Endothelial cell of umbilical vein (primary cell): Measurements from ENCODE around the gene TGFBI. TPM values are rescaled to one million over a fixed set of nuclear protein-coding genes. Genes with fewer than 3 reads are reported as not detected.

Experiments used
- BruUV-seq: library from RNA; stranded (reverse); fragments of 400-500 nt; replicated peaks from 2 replicates; lab custom pipeline; 2021; lab: Mats Ljungman, UMichigan
- CTCF ChIA-PET: fragments of 300-600, 350-600 bp; sonication (Branson Sonifier 250); formaldehyde crosslinking; loops from one replicate; lab custom pipeline; 2021; ENCODE audit warnings: antibody characterized with exemption, inconsistent platforms; lab: Charles Lee
- POLR2A ChIA-PET: fragments of 300-600, 350-600 bp; sonication (Branson Sonifier 250); formaldehyde crosslinking; loops from one replicate; lab custom pipeline; 2021; ENCODE audit warnings: antibody characterized with exemption, inconsistent platforms; lab: Charles Lee
- DNase-seq: peaks from one replicate; pipeline ENCODE4 v3.0.0-alpha.2; 2011; ENCODE audit warnings: low read depth, low spot score
- FAIRE-seq: peaks from 2 replicates; lab custom pipeline; 2011; peaks lifted over from hg19 to GRCh38; lab: Jason Lieb, UNC
- H2AFZ ChIP-seq: 2 replicates; pipeline ENCODE4 v1.6.0; 2012; ENCODE audit warnings: low read depth, low read length, control low read depth, inconsistent platforms
- H3K27ac ChIP-seq: 2 replicates; pipeline ENCODE4 v1.5.1; 2011; ENCODE audit warnings: low read depth, mild to moderate bottlenecking, control low read depth, low read length, moderate library complexity; ENCODE audit not compliant: insufficient read depth
- H3K27me3 ChIP-seq, 2 experiments: 2 replicates each; pipeline versions ENCODE4 v1.6.0 to v1.6.1; 2011; ENCODE audit warnings: low read length in 2 of 2, mixed read lengths in 1 of 2; ENCODE audit not compliant: control insufficient read depth in 2 of 2, insufficient read depth in 2 of 2
- H3K36me3 ChIP-seq, 2 experiments: 2 replicates in 1 of 2; 3 replicates in 1 of 2; pipeline ENCODE4 v1.5.1; 2011; ENCODE audit warnings: low read length in 2 of 2, mild to moderate bottlenecking in 1 of 2, moderate library complexity in 1 of 2; ENCODE audit not compliant: control insufficient read depth in 2 of 2, insufficient read depth in 2 of 2; ENCODE audit errors: extremely low read depth in 1 of 2
- H3K4me1 ChIP-seq: 3 replicates; pipeline ENCODE4 v1.5.1; 2011; ENCODE audit warnings: mild to moderate bottlenecking, low read length; ENCODE audit not compliant: control insufficient read depth, insufficient read depth; ENCODE audit errors: extremely low read depth
- H3K4me2 ChIP-seq: 2 replicates; pipeline ENCODE4 v1.6.1; 2011; ENCODE audit warnings: low read length, control low read depth, mixed read lengths; ENCODE audit not compliant: insufficient read depth
- H3K4me3 ChIP-seq, 3 experiments: fragments of 200-600 bp in 1 of 3; sonication (generic), shearing (Covaris generic) in 1 of 3; replicated peaks in 1 of 3; 2 replicates each; pipeline ENCODE4 v1.5.1; 2011 to 2016; ENCODE audit warnings: control low read depth in 3 of 3, low read length in 3 of 3, mild to moderate bottlenecking in 2 of 3, inconsistent platforms in 1 of 3, low read depth in 1 of 3, moderate library complexity in 1 of 3; ENCODE audit not compliant: insufficient read depth in 1 of 3
- H3K79me2 ChIP-seq: 2 replicates; pipeline ENCODE4 v1.6.0; 2012; ENCODE audit warnings: low read length, inconsistent platforms; ENCODE audit not compliant: control insufficient read depth, insufficient read depth
- H3K9ac ChIP-seq: replicated peaks from 2 replicates; pipeline ENCODE3; 2011; ENCODE audit warnings: low read length, control low read depth; ENCODE audit not compliant: insufficient read depth; ENCODE audit errors: extremely low read depth
- H3K9me1 ChIP-seq: replicated peaks from 3 replicates; pipeline ENCODE4 v1.6.0; 2011; ENCODE audit warnings: mild to moderate bottlenecking, low read length; ENCODE audit not compliant: control insufficient read depth, insufficient read depth; ENCODE audit errors: extremely low read depth
- H3K9me3 ChIP-seq: replicated peaks from 2 replicates; pipeline ENCODE4 v1.5.1; 2012; ENCODE audit warnings: low read length, inconsistent platforms; ENCODE audit not compliant: control insufficient read depth, insufficient read depth
- H4K20me1 ChIP-seq: replicated peaks from 2 replicates; pipeline ENCODE3; 2011; ENCODE audit warnings: mild to moderate bottlenecking, low read length; ENCODE audit not compliant: control insufficient read depth, insufficient read depth; ENCODE audit errors: extremely low read depth
- EZH2 ChIP-seq: IDR thresholded peaks from 2 replicates; pipeline ENCODE4 v1.6.1; 2012; ENCODE audit warnings: borderline replicate concordance, low read depth, mild to moderate bottlenecking, moderate library complexity, low read length, inconsistent platforms; ENCODE audit not compliant: severe bottlenecking
- FOS ChIP-seq: IDR thresholded peaks from 2 replicates; pipeline ENCODE4 v1.6.1; 2011; ENCODE audit warnings: mild to moderate bottlenecking, low read length, moderate library complexity, borderline replicate concordance; ENCODE audit not compliant: insufficient read depth
- GATA2 ChIP-seq: IDR thresholded peaks from 2 replicates; pipeline ENCODE4 v1.7.0; 2011; ENCODE audit warnings: low read depth, mild to moderate bottlenecking, moderate library complexity, mixed read lengths, low read length; ENCODE audit not compliant: insufficient read length, insufficient read depth
- JUN ChIP-seq: IDR thresholded peaks from 2 replicates; pipeline ENCODE4 v1.6.1; 2011; ENCODE audit warnings: borderline replicate concordance, low read depth; ENCODE audit not compliant: insufficient read length, insufficient read depth
- MYC ChIP-seq: IDR thresholded peaks from one replicate; pipeline ENCODE4 v1.6.1; 2011; ENCODE audit warnings: mild to moderate bottlenecking, low read depth, low read length
- POLR2A ChIP-seq: IDR thresholded peaks from 2 replicates; pipeline ENCODE4 v1.6.1; 2012; ENCODE audit warnings: low read depth, mild to moderate bottlenecking, control low read depth, low read length
- POLR2AphosphoS5 ChIP-seq: IDR thresholded peaks from 2 replicates; pipeline ENCODE4 v1.6.1; 2012; ENCODE audit warnings: low read depth, mild to moderate bottlenecking, control low read depth, low read length, moderate library complexity; ENCODE audit not compliant: insufficient read depth
- dilution Hi-C: fragments of 300-500 bp; cut with MboI; formaldehyde crosslinking; loops from one replicate; pipeline ENCODE4 v1.15.0; 2019; ENCODE audit warnings: low sequenced_read_pairs; ENCODE audit not compliant: extremely low pct_ligation_motif_present
- intact Hi-C: fragments of 100-400 bp; cut with micrococcal nuclease; formaldehyde crosslinking; loops from one replicate; pipeline ENCODE4 v1.10.0; 2022
- polyA plus RNA-seq, 4 experiments: library from polyadenylated mRNA; depleted of rRNA in 3 of 4; stranded (reverse) in 3 of 4; unstranded in 1 of 4; fragments of >200 nt; gene quantifications; 2 replicates each; pipeline versions ENCODE4 v1.2.1 to v1.2.3, GENCODE V29; 2011 to 2012; ENCODE audit warnings: missing spikeins in 1 of 4
- total RNA-seq: library from RNA; stranded (reverse); gene quantifications from 2 replicates; pipeline ENCODE4 v1.2.3, GENCODE V29; 2021
- TF ChIP-seq, protein P1 (sequence below): IDR thresholded peaks from 2 replicates; pipeline ENCODE4 v1.6.1; 2011; ENCODE audit not compliant: insufficient read depth, insufficient read length
- TF ChIP-seq, protein P2 (sequence below), 2 donors: IDR thresholded peaks; 1 replicate in 1 of 2; 2 replicates in 1 of 2; pipeline ENCODE4 v1.5.1; 2011; ENCODE audit warnings: low read length in 2 of 2, mild to moderate bottlenecking in 2 of 2, moderate library complexity in 2 of 2, control low read depth in 1 of 2, inconsistent platforms in 1 of 2, low read depth in 1 of 2; ENCODE audit not compliant: insufficient read depth in 1 of 2; ENCODE audit errors: extremely low read depth in 1 of 2

TGFBI gene
- total and polyA plus RNA-seq, 2 donors (not counting 3 experiments of a cell fraction or from before 2014, with no cell fraction given) = 6.5 to 18.9 TPM

- no peaks in the 10 kb centered on the region for H4K20me1 ChIP-seq
- intact Hi-C loops = no loop called here
These were observed 79.4 kb downstream of the TGFBI start for GRCh38 chr5:136108180-136108611.

GRCh38 chr5:136108766-136109165 is 80.0 kb downstream of the TGFBI start:
- Histone ChIP-seq H2AFZ (no peak overlapping the region), H4K20me1 (no peaks in the 10 kb centered on the region), H3K36me3 (no peaks in the 10 kb centered on the region), H3K4me1 (no peaks in the 10 kb centered on the region), H3K4me2 (no peak overlapping the region), H3K9ac (no peak overlapping the region), H3K79me2 (no peaks in the 10 kb centered on the region), H3K4me3 (no peak overlapping the region), H3K27ac (no peak overlapping the region), H3K9me3 (no peaks in the 10 kb centered on the region), H3K27me3 (peaks cover 6 to 25% of the 10 kb centered on the region in 2 experiments), H3K9me1 (no peaks in the 10 kb centered on the region)
- ChIA-PET CTCF (interaction anchor here (0.7 kb wide), 1 partner anchor 28 kb away, joined by 3 read pairs; no protein-coding TSS in a partner anchor), POLR2A (no interaction called here)
- DNase-seq (no peak), FAIRE-seq (no peak)
- BruUV-seq = no TSS peak
- TF ChIP-seq JUN (no peak), FOS (no peak), EZH2 (no peak), POLR2A (no peak), POLR2AphosphoS5 (no peak), GATA2 (no peak), MYC (no peak)
- TF ChIP-seq, protein P1, sequence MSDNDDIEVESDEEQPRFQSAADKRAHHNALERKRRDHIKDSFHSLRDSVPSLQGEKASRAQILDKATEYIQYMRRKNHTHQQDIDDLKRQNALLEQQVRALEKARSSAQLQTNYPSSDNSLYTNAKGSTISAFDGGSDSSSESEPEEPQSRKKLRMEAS = no peak
- TF ChIP-seq, protein P2, sequence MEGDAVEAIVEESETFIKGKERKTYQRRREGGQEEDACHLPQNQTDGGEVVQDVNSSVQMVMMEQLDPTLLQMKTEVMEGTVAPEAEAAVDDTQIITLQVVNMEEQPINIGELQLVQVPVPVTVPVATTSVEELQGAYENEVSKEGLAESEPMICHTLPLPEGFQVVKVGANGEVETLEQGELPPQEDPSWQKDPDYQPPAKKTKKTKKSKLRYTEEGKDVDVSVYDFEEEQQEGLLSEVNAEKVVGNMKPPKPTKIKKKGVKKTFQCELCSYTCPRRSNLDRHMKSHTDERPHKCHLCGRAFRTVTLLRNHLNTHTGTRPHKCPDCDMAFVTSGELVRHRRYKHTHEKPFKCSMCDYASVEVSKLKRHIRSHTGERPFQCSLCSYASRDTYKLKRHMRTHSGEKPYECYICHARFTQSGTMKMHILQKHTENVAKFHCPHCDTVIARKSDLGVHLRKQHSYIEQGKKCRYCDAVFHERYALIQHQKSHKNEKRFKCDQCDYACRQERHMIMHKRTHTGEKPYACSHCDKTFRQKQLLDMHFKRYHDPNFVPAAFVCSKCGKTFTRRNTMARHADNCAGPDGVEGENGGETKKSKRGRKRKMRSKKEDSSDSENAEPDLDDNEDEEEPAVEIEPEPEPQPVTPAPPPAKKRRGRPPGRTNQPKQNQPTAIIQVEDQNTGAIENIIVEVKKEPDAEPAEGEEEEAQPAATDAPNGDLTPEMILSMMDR (IDR thresholded peaks at IDR 0.05; ENCODE audit: extremely low read depth in 1 of 2, insufficient read depth in 1 of 2, low read depth in 1 of 2, low read length in 2 of 2) = no peak
- dilution Hi-C loops (no loop called here), intact Hi-C loops (no loop called here)

More at GRCh38 chr5:136108180-136108611, 79.4 kb downstream of the TGFBI start:
- dilution Hi-C loops = no loop called here
- Histone ChIP-seq H3K4me3 (no peak overlapping the region), H2AFZ (no peak overlapping the region), H3K79me2 (no peaks in the 10 kb centered on the region), H3K9me1 (no peaks in the 10 kb centered on the region), H3K4me1 (no peaks in the 10 kb centered on the region), H3K36me3 (no peaks in the 10 kb centered on the region), H3K4me2 (no peak overlapping the region), H3K27me3 (peaks cover 2 to 25% of the 10 kb centered on the region in 2 experiments), H3K9ac (no peak overlapping the region), H3K9me3 (no peaks in the 10 kb centered on the region), H3K27ac (no peak overlapping the region)
- DNase-seq (no peak), FAIRE-seq (no peak)
- TF ChIP-seq MYC = no peak
- TF ChIP-seq POLR2AphosphoS5 = no peak
- TF ChIP-seq FOS = no peak
- TF ChIP-seq, protein P2 (IDR thresholded peaks at IDR 0.05; ENCODE audit: extremely low read depth in 1 of 2, insufficient read depth in 1 of 2, low read depth in 1 of 2, low read length in 2 of 2) = no peak
- POLR2A ChIA-PET = no interaction called here
- CTCF ChIA-PET = no interaction called here
- no TSS peak for BruUV-seq
